CD4-positive, alpha-beta memory T cell (primary cell): Measurements from ENCODE around the gene CCDC138. TPM values are rescaled to one million over a fixed set of nuclear protein-coding genes. Genes with fewer than 3 reads are reported as not detected.
A peak's percentile ranks its signal among the peaks of the same experiment; 100 is the strongest.

Experiments used
- CTCF ChIA-PET: fragments of 350-600 bp; sonication (Branson Sonifier 250); formaldehyde crosslinking; loops from one replicate; lab custom pipeline; 2021; ENCODE audit warnings: inconsistent platforms; ENCODE audit not compliant: partially characterized antibody; lab: Charles Lee
- POLR2A ChIA-PET: fragments of 350-600 bp; sonication (Branson Sonifier 250); formaldehyde crosslinking; loops from one replicate; lab custom pipeline; 2021; ENCODE audit not compliant: partially characterized antibody; lab: Charles Lee
- DNase-seq, 5 donors: peaks; one replicate each; pipeline versions ENCODE4 v3.0.0 to v3.0.0-alpha.2; 2020 to 2022; ENCODE audit warnings: mixed read lengths in 1 of 5
- H3K27ac ChIP-seq: one replicate; pipeline ENCODE4 v1.7.0; 2013; ENCODE audit warnings: low read depth, low read length
- H3K27me3 ChIP-seq: 2 replicates; pipeline ENCODE4 v1.7.0; 2013; ENCODE audit warnings: mild to moderate bottlenecking, low read length, moderate library complexity; ENCODE audit not compliant: insufficient read depth
- H3K36me3 ChIP-seq: 2 replicates; pipeline ENCODE4 v1.7.0; 2013; ENCODE audit warnings: mild to moderate bottlenecking, low read length, moderate library complexity; ENCODE audit not compliant: insufficient read depth
- H3K4me1 ChIP-seq: 2 replicates; pipeline ENCODE4 v1.7.0; 2013; ENCODE audit warnings: mild to moderate bottlenecking, low read length, moderate library complexity; ENCODE audit not compliant: insufficient read depth
- H3K4me3 ChIP-seq, 2 donors: one replicate each; pipeline ENCODE4 v1.7.0; 2013; ENCODE audit warnings: low read length in 2 of 2, mild to moderate bottlenecking in 1 of 2
- H3K9me3 ChIP-seq, 2 donors: one replicate each; pipeline ENCODE4 v1.7.0; 2013; ENCODE audit warnings: low read length in 2 of 2, control low read depth in 1 of 2; ENCODE audit not compliant: control insufficient read depth in 1 of 2
- H3K27ac Mint-ChIP-seq, 7 donors: one replicate each; pipeline ENCODE4 v1.8.0; 2020 to 2021; ENCODE audit warnings: mixed read lengths in 7 of 7, mild to moderate bottlenecking in 6 of 7, inconsistent platforms in 3 of 7, moderate library complexity in 3 of 7
- H3K27me3 Mint-ChIP-seq, 2 donors: one replicate each; pipeline ENCODE4 v1.8.0; 2020 to 2021; ENCODE audit warnings: mixed read lengths in 2 of 2
- H3K36me3 Mint-ChIP-seq, 2 donors: one replicate each; pipeline ENCODE4 v1.8.0; 2020 to 2021; ENCODE audit warnings: mixed read lengths in 2 of 2, inconsistent platforms in 1 of 2, mild to moderate bottlenecking in 1 of 2
- H3K4me1 Mint-ChIP-seq, 4 donors: one replicate each; pipeline ENCODE4 v1.8.0; 2020 to 2021; ENCODE audit warnings: mixed read lengths in 4 of 4, mild to moderate bottlenecking in 1 of 4
- H3K4me3 Mint-ChIP-seq, 8 donors: one replicate each; pipeline ENCODE4 v1.8.0; 2020 to 2021; ENCODE audit warnings: mixed read lengths in 8 of 8, mild to moderate bottlenecking in 7 of 8, moderate library complexity in 6 of 8, inconsistent platforms in 3 of 8
- H3K9me3 Mint-ChIP-seq, 8 donors: one replicate each; pipeline ENCODE4 v1.8.0; 2020 to 2021; ENCODE audit warnings: mixed read lengths in 8 of 8, mild to moderate bottlenecking in 5 of 8, inconsistent platforms in 3 of 8, moderate library complexity in 1 of 8
- intact Hi-C: fragments of 100-400 bp; cut with micrococcal nuclease; formaldehyde crosslinking; loops from one replicate; pipeline ENCODE4 v1.15.1; 2023
- polyA plus RNA-seq, 2 donors: library from polyadenylated mRNA; unstranded; fragments of 300-500 nt; fragmentation: Illumina TruSeq; gene quantifications; one replicate each; pipeline ENCODE4 v1.2.3, GENCODE V29; 2021
- total RNA-seq, 2 experiments: library from RNA; stranded (reverse); gene quantifications; one replicate each; pipeline ENCODE4 v1.2.3, GENCODE V29; 2021

Gene CCDC138
- total and polyA plus RNA-seq, 4 experiments from 2014 or later, result 2.6 to 4.9 (median 4.5) TPM

DNA sequence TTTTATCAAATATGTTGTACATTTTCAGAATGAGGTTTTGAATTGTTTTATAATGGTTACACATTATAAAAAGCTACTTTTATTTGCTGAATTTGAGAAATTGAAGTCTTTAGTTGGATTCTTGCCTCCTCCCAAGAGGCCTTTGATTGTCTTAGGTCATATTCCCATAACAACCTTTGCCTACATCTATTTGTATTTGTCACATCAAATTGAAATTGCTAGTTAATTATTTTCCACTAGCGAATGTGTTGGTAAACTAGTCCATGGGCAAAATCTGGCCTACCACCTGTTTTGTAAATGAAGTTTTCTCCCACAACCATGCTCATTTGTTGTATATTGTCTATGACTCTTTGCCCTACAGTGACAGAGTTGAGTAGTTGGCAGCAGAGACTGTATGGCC is 60.4 kb downstream of the CCDC138 start:
- POLR2A ChIA-PET, result no interaction called here
- H3K9me3 ChIP-seq, result no peaks in the 10 kb centered on the region

DNA sequence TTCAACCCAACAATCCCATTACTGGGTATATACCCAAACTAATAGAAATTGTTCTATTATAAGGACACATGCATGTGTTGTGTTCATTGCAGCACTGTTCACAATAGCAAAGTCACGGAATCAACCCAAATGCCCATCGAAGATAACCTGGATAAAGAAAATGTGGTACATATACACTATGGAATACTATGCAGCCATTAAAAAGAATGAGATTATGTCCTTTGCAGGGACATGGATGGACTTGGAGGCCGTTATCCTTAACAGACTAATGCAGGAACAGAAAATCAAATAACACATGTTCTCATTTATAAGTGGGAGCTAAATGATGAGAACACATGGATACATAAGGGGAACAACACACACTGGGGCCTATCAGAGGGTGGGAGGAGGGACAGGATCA is 65.8 kb downstream of the CCDC138 start:
- Mint-ChIP-seq H3K4me1 (peaks cover 0 to 2% (median 0%) of the 10 kb centered on the region in 4 donors), H3K9me3 (no peaks in the 10 kb centered on the region), H3K36me3 (peaks cover 4 to 17% of the 10 kb centered on the region in 2 donors), H3K4me3 (no peak overlapping the region), H3K27ac (no peak overlapping the region), H3K27me3 (no peaks in the 10 kb centered on the region)
- CTCF ChIA-PET, result interaction anchor here (1.5 to 3.1 kb wide), 2 partner anchors 134 to 658 kb away, joined by 4 to 32 read pairs; no protein-coding TSS in a partner anchor
- no peaks in the 10 kb centered on the region for H3K4me1 ChIP-seq
- intact Hi-C loops, result no loop called here
- H3K9me3 ChIP-seq, result no peaks in the 10 kb centered on the region
- DNase-seq, result no peak
- no peaks in the 10 kb centered on the region for H3K36me3 ChIP-seq
- H3K27ac ChIP-seq, result no peak overlapping the region
- POLR2A ChIA-PET, result no interaction called here
- H3K4me3 ChIP-seq, result no peak overlapping the region
- no peaks in the 10 kb centered on the region for H3K27me3 ChIP-seq

More for the DNA sequence above, 60.4 kb downstream of the CCDC138 start:
- Histone ChIP-seq H3K27ac (no peak overlapping the region), H3K4me3 (no peak overlapping the region), H3K4me1 (no peaks in the 10 kb centered on the region), H3K27me3 (no peaks in the 10 kb centered on the region), H3K36me3 (no peaks in the 10 kb centered on the region)
- no peak overlapping the region for H3K4me3 Mint-ChIP-seq
- H3K27me3 Mint-ChIP-seq, result no peaks in the 10 kb centered on the region
- H3K27ac Mint-ChIP-seq, result no peak overlapping the region
- peaks cover 13 to 20% of the 10 kb centered on the region in 2 donors for H3K36me3 Mint-ChIP-seq
- intact Hi-C loops, result no loop called here
- CTCF ChIA-PET, result no interaction called here
- no peaks in the 10 kb centered on the region for H3K9me3 Mint-ChIP-seq
- no peaks in the 10 kb centered on the region for H3K4me1 Mint-ChIP-seq
- no peak for DNase-seq

DNA sequence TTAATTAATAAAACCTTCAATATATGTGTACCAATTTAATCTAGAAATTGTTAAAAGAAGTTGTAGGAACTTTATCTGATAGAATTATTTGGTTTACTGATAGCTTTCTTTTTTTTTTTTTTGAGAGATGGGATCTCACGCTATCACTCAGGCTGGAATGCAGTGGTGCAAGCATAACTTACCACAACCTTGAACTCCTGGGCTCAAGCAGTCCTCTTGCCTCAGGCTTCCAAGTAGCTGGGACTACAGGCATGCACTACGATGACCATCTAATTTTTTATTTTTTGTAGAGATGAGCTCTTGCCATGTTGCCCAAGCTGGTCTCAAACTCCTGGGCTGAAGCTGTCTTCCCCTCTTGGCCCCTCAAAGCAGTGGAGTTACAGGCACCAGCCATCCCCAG is 66.8 kb downstream of the CCDC138 start:
- Histone ChIP-seq H3K4me3 (no peak overlapping the region), H3K27me3 (no peaks in the 10 kb centered on the region), H3K27ac (no peak overlapping the region), H3K4me1 (no peaks in the 10 kb centered on the region), H3K36me3 (no peaks in the 10 kb centered on the region), H3K9me3 (no peaks in the 10 kb centered on the region)
- H3K9me3 Mint-ChIP-seq, result no peaks in the 10 kb centered on the region
- H3K27ac Mint-ChIP-seq, result peak overlapping the region in 1 of 7 donors; percentile 37
- peaks cover 6 to 17% of the 10 kb centered on the region in 2 donors for H3K36me3 Mint-ChIP-seq
- ChIA-PET POLR2A (no interaction called here), CTCF (interaction anchor here (0.6 to 3.1 kb wide), 10 partner anchors 9 to 657 kb away, joined by 3 to 32 read pairs (median 4); partner anchors contain the start of gene EDAR)
- no peak overlapping the region for H3K4me3 Mint-ChIP-seq
- no peaks in the 10 kb centered on the region for H3K27me3 Mint-ChIP-seq
- peaks cover 0 to 2% (median 0%) of the 10 kb centered on the region in 4 donors for H3K4me1 Mint-ChIP-seq
- intact Hi-C loops, result no loop called here
- DNase-seq, result no peak

DNA sequence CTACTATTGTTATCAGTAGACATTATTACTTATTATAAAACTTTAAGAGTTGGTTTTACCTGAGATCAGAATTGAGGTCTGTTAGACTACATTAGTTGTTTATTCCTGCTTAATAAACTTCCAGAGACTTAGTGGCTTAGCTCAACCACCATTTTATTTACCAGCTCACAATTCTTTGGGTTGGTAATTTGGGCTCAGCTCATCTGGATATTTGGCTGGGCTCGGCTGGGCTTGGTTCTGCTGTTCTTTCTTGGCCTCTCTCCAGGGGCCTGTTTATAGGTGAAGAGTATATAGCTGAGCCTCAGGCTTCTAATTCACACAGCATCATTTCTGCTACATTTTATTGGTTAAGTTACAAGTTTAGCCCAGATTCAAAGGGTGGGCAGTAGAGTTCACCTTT is 67.9 kb downstream of the CCDC138 start:
- Histone ChIP-seq H3K27me3 (no peaks in the 10 kb centered on the region), H3K9me3 (no peaks in the 10 kb centered on the region), H3K4me3 (no peak overlapping the region), H3K4me1 (no peaks in the 10 kb centered on the region), H3K27ac (no peak overlapping the region), H3K36me3 (no peaks in the 10 kb centered on the region)
- H3K36me3 Mint-ChIP-seq, result peaks cover 8 to 12% of the 10 kb centered on the region in 2 donors
- no peaks in the 10 kb centered on the region for H3K9me3 Mint-ChIP-seq
- no peak overlapping the region for H3K4me3 Mint-ChIP-seq
- CTCF ChIA-PET, result interaction anchor here (1.1 to 3.1 kb wide), 8 partner anchors 10 to 691 kb away, joined by 3 to 32 read pairs (median 6); partner anchors contain the start of gene EDAR
- peaks cover 0 to 2% (median 0%) of the 10 kb centered on the region in 4 donors for H3K4me1 Mint-ChIP-seq
- intact Hi-C loops, result no loop called here
- no peak overlapping the region for H3K27ac Mint-ChIP-seq
- H3K27me3 Mint-ChIP-seq, result no peaks in the 10 kb centered on the region
- DNase-seq, result no peak
- POLR2A ChIA-PET, result no interaction called here

DNA sequence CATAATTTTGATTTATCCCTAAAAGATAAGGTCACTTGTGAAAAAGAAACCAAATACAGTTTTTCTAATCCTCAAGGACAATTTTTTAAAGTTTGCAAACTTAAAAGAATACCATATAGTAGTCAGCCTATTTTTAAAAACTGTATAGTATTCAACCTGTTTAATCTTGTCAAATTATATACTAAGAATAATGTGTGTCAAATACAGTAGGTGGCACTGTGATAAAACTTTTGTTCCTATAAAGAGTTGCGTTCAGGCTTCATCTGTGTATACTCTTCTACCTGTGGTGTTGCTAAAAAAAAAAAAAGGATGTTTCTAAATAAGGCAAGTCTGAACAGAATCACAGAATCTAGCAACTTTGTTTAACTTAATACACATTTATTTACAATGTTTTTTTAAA is 68.6 kb downstream of the CCDC138 start:
- CTCF ChIA-PET, result interaction anchor here (1.2 to 3.1 kb wide), 5 partner anchors 25 to 655 kb away, joined by 3 to 32 read pairs (median 9); partner anchors contain the start of gene EDAR
- peaks cover 0 to 2% (median 0%) of the 10 kb centered on the region in 4 donors for H3K4me1 Mint-ChIP-seq
- Histone ChIP-seq H3K4me3 (no peak overlapping the region), H3K9me3 (no peaks in the 10 kb centered on the region), H3K27me3 (no peaks in the 10 kb centered on the region), H3K36me3 (no peaks in the 10 kb centered on the region), H3K4me1 (no peaks in the 10 kb centered on the region), H3K27ac (no peak overlapping the region)
- no peaks in the 10 kb centered on the region for H3K9me3 Mint-ChIP-seq
- H3K4me3 Mint-ChIP-seq, result no peak overlapping the region
- POLR2A ChIA-PET, result no interaction called here
- peaks cover 7 to 8% of the 10 kb centered on the region in 2 donors for H3K36me3 Mint-ChIP-seq
- peak overlapping the region in 1 of 7 donors; percentile 13 for H3K27ac Mint-ChIP-seq
- intact Hi-C loops, result loop anchor here (1.0 to 5.0 kb wide), 4 partner anchors 134 to 494 kb away; partner anchors contain the start of gene EDAR
- H3K27me3 Mint-ChIP-seq, result no peaks in the 10 kb centered on the region
- peak in 4 of 5 donors; percentile 26 to 38 (median 34) for DNase-seq

DNA sequence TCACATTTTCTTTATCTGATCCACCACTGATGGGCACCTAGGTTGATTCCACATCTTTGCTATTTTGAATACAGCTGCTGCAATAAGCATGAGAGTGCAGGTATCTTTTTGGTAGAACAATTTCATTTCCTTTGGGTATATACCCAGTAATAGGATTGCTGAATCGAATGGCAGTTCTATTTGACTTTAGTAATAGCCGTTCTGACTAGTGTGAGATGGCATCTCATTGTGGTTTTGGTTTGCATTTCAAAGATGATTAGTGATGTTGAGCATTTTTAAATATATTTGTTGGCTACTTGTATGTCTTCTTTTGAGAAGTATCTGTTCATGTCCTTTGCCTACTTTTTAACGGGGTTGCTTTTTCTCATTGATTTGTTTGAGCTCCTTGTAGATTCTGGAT is 72.3 kb downstream of the CCDC138 start:
- peak overlapping the region in 1 of 7 donors; percentile 43 for H3K27ac Mint-ChIP-seq
- Histone ChIP-seq H3K27ac (no peak overlapping the region), H3K27me3 (no peaks in the 10 kb centered on the region), H3K36me3 (no peaks in the 10 kb centered on the region), H3K9me3 (no peaks in the 10 kb centered on the region), H3K4me3 (no peak overlapping the region), H3K4me1 (no peaks in the 10 kb centered on the region)
- H3K4me3 Mint-ChIP-seq, result no peak overlapping the region
- peaks cover 0 to 4% of the 10 kb centered on the region in 2 donors for H3K36me3 Mint-ChIP-seq
- peaks cover 0 to 2% (median 0%) of the 10 kb centered on the region in 4 donors for H3K4me1 Mint-ChIP-seq
- POLR2A ChIA-PET, result no interaction called here
- no peak for DNase-seq
- no peaks in the 10 kb centered on the region for H3K9me3 Mint-ChIP-seq
- CTCF ChIA-PET, result interaction anchor here (1.0 kb wide), 1 partner anchor 651 kb away, joined by 3 read pairs; no protein-coding TSS in a partner anchor
- intact Hi-C loops, result loop anchor here (5.0 kb wide), 1 partner anchor 173 kb away; no protein-coding TSS in a partner anchor
- H3K27me3 Mint-ChIP-seq, result no peaks in the 10 kb centered on the region

DNA sequence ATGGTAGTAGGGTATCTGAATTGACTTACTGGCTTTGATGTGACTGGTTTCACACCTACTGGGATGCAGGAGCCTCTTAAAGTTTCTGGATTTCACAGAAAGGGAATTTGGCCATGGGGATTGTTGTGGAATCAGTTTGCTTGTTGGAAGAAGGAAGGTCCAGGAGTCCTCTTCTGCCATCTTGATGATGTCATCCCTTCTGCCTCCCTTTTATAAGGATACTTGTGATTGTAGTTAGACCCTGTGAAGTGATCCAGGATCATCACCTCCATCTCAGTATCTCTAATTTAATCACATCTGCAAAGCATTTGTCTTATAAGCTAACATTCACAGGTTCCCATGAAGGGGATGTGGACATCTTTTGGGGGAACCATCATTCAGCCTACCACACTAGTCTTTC is 79.5 kb downstream of the CCDC138 start:
- peaks cover 20 to 38% of the 10 kb centered on the region in 2 donors for H3K36me3 Mint-ChIP-seq
- Histone ChIP-seq H3K27me3 (no peaks in the 10 kb centered on the region), H3K9me3 (peaks cover 0 to 8% of the 10 kb centered on the region in 2 donors), H3K4me3 (no peak overlapping the region), H3K36me3 (no peaks in the 10 kb centered on the region), H3K27ac (no peak overlapping the region), H3K4me1 (no peaks in the 10 kb centered on the region)
- no peak overlapping the region for H3K4me3 Mint-ChIP-seq
- H3K4me1 Mint-ChIP-seq, result no peaks in the 10 kb centered on the region
- no peak for DNase-seq
- peak overlapping the region in 1 of 7 donors; percentile 7 for H3K27ac Mint-ChIP-seq
- intact Hi-C loops, result no loop called here
- CTCF ChIA-PET, result interaction anchor here (1.5 kb wide), 1 partner anchor 644 kb away, joined by 3 read pairs; no protein-coding TSS in a partner anchor
- peaks cover 6 to 25% (median 19%) of the 10 kb centered on the region in 8 donors for H3K9me3 Mint-ChIP-seq
- POLR2A ChIA-PET, result no interaction called here
- H3K27me3 Mint-ChIP-seq, result no peaks in the 10 kb centered on the region
